Globus pallidus (tissue), 1 donor: Measurements from ENCODE around the gene TMEM235.
"Not testable (repeated sequence)": the region's sequence is repeated elsewhere in the genome, so short reads cannot be mapped to it uniquely, and the experiment has no call there.

ENCODE experiments used
- DNase-seq: peaks from one replicate; pipeline ENCODE4 v3.0.0-alpha.2; 2015; ENCODE audit warnings: low spot score

The TMEM235 gene

GRCh38 chr17:78238823-78239488 is 7.5 kb downstream of the TMEM235 start:
- DNase-seq: no peak

DNA sequence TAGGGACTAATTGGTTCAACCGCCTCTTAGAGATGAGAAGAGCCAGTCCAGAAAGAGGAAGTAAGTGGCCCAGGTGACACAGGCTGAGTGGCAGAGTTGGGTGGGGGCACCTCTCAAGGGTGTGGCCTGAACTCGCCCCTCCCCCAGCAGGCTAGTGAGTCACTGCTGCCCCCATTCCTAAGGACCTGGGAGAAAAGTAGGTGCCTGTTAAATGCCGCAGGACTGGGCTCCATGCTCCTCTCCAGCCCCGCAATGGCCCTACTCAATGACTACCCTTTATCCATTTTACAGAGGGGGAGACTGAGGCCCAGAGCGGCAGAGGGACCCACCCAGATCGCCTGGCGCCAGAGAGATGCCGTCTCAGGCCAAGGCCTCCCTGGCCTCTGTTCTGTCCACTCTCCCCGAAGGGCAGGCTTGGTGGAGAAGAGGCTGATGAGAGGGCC is 8.1 kb downstream of the TMEM235 start:
- DNase-seq: no peak

GRCh38 chr17:78240012-78240655 is 8.7 kb downstream of the TMEM235 start:
- no peak for DNase-seq

- DNase-seq: no peak
Measured at GRCh38 chr17:78240839-78241238, 9.4 kb downstream of the TMEM235 start.

GRCh38 chr17:78241277-78242023 is 10.0 kb downstream of the TMEM235 start:
- DNase-seq: peak; percentile 98

GRCh38 chr17:78242024-78242742 is 10.8 kb downstream of the TMEM235 start:
- no peak for DNase-seq

- no peak for DNase-seq
Measured at GRCh38 chr17:78247304-78247703, 15.9 kb downstream of the TMEM235 start.

DNA sequence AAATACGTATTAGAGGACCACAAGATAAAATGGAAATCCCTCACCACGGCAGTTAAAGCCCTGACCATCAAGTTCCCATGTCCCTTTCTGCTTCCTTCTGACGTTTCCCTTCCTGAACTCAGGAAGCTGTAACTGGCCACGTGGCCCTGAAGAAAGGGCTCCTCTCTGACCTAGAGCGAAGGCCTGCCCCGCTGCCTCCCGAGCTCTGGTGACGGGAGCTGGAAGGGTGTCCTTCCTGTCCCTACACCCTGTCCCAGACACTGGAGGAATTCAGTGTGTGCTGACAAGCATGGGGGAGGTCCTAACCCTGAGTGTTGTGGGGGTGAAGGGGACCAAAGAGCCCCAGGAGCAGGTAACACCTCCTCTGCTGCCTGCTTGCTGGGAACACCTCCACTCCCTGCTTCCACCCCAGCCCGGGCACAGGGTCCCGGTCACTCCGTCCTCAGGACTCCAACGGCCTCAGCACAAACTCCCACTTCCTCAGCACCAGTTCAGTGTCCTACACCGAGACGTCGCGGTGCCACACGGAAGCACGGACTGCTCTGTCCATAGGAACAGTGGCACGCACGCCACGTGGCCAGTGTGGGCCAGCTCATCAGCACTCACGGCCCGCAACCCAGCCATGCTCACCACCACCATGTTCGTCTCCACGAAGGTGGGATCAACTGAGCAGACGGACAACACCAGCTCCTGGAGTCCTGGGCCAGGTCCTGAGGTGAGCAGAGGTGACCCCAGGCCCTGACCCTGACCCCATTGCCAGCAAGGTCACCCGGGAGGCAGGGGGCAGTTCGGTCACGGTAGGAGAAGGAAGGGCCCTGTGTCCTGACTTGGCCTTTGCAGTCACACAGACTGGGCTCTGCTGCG is 16.9 kb downstream of the TMEM235 start:
- no peak for DNase-seq

- no peak for DNase-seq
Measured at GRCh38 chr17:78249074-78249817, 17.8 kb downstream of the TMEM235 start.

- no peak for DNase-seq
Measured at GRCh38 chr17:78249818-78250806, 18.7 kb downstream of the TMEM235 start.

GRCh38 chr17:78250891-78251772 is 19.7 kb downstream of the TMEM235 start:
- peak; percentile 90 for DNase-seq

DNA sequence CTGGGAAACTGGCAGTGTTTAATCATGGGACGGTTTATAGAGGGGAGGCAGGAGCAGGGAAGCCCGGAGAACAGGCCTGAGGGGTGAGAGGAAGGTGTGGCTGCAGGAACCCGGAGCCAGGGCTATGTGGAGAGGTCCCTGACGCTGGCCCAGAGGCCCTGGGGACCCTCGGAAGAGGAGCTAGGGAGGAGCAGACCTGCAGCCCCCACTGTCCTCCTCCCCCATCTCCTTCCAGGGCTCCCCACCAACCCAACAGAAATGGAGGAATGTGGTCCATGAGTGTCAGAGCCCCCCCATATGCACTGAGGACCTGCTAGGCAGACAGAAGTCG is 20.3 kb downstream of the TMEM235 start:
- DNase-seq: no peak

GRCh38 chr17:78252111-78252634 is 20.7 kb downstream of the TMEM235 start:
- DNase-seq: no peak

DNA sequence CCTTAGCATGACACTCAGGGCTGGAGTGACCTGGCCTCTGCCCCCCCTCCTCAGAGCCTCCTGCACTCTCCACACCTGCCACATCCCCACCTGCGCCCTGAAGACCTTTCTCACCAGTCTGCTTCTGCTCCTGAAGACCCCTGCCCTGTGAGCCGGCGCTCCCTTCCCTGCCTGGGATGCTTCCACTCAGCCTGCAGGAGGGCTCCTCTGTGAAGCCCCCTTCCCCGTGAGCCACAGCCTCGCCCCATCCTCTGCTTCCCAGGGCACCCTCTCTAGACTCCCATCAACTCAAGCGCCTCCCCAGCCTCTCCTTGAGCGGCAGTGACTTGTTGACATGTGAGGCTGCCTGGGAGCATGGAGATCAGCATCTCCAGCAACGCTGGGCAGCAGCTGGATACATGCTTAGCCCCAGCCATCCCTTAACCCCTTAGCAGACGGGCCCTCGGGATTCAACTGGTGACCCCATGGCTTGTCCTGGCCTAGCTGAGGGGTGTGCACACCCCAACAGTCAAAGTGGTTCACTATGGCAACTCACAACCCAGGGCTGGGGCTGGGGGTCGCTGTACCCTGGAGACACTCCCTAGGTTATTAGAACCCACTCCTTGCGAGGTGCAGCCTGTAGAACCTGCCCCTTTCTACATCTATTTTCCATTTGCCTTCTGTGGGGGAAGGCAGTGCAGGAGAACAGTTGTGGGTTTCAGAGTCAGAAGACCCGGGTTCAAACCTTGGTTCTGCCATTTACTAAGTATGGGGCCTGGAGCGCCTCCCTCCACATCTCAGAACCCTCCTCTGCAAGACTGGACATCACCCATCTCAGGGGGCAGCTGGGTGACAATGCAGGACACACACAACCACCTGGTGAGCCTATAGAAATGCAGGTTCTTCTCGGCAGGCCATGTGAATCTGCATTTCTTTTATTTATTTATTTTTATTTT is 21.5 kb downstream of the TMEM235 start:
- DNase-seq: no peak

GRCh38 chr17:78253636-78253945 is 22.2 kb downstream of the TMEM235 start:
- not testable (repeated sequence) for DNase-seq

GRCh38 chr17:78253946-78254672 is 22.7 kb downstream of the TMEM235 start:
- DNase-seq: peak; percentile 76
